ENCODE measurements around the gene NR1H3.

The NR1H3 gene

GRCh38 chr11:47278769-47279168 is 21.0 kb downstream of the NR1H3 start:
- Histone ChIP-seq H3K23ac (ENCODE audit: low read length) (no peak overlapping the region), H2BK5ac (ENCODE audit: low read depth, low read length, poor library complexity) (no peak overlapping the region), H3K79me2 (ENCODE audit: control insufficient read depth, insufficient read depth, low read length, poor library complexity) (no peaks in the 10 kb centered on the region), H3K36me3 (ENCODE audit: control insufficient read depth in 1 of 2, insufficient read depth in 2 of 2, low read length in 2 of 2) (peaks cover 43 to 61% of the 10 kb centered on the region in 2 experiments), H3K79me1 (ENCODE audit: low read length) (no peaks in the 10 kb centered on the region), H2AFZ (ENCODE audit: insufficient read depth, low read length, poor library complexity) (no peak overlapping the region), H3K27ac (ENCODE audit: low read depth, low read length) (no peak overlapping the region), H3K4ac (ENCODE audit: low read depth, low read length) (no peak overlapping the region), H4K91ac (ENCODE audit: low read depth, low read length) (no peak overlapping the region), H3K14ac (ENCODE audit: low read length) (no peak overlapping the region), H3K9me3 (ENCODE audit: insufficient read depth, low read depth, low read length) (no peaks in the 10 kb centered on the region), H3K9ac (ENCODE audit: low read length) (no peak overlapping the region), H3K4me2 (ENCODE audit: low read length) (no peak overlapping the region), H3K4me3 (ENCODE audit: low read depth, low read length) (no peak overlapping the region), H2BK120ac (ENCODE audit: insufficient read depth, low read length, poor library complexity) (no peak overlapping the region), H4K8ac (ENCODE audit: low read depth, low read length) (no peak overlapping the region), H3K18ac (ENCODE audit: low read length) (no peak overlapping the region), H3K4me1 (ENCODE audit: control insufficient read depth in 1 of 2, insufficient read depth in 2 of 2, low read length in 2 of 2) (no peaks in the 10 kb centered on the region), H2AK5ac (ENCODE audit: low read length) (no peak overlapping the region), H3K27me3 (ENCODE audit: insufficient read depth, low read length) (no peaks in the 10 kb centered on the region), H4K12ac (ENCODE audit: low read depth, low read length) (no peak overlapping the region), H2BK12ac (ENCODE audit: low read length) (no peak overlapping the region)
- no CpG with 5 or more reads among the region's 4 CpGs for WGBS (ENCODE audit: extremely low coverage, insufficient coverage, insufficient read length)
- no peak for DNase-seq

- Histone ChIP-seq H3K36me3 (ENCODE audit: control insufficient read depth in 1 of 2, insufficient read depth in 2 of 2, low read length in 2 of 2) (peaks cover 47 to 67% of the 10 kb centered on the region in 2 experiments), H3K4ac (ENCODE audit: low read depth, low read length) (no peak overlapping the region), H4K91ac (ENCODE audit: low read depth, low read length) (no peak overlapping the region), H4K12ac (ENCODE audit: low read depth, low read length) (no peak overlapping the region), H2AK5ac (ENCODE audit: low read length) (no peak overlapping the region), H2BK120ac (ENCODE audit: insufficient read depth, low read length, poor library complexity) (no peak overlapping the region), H3K27ac (ENCODE audit: low read depth, low read length) (no peak overlapping the region), H3K27me3 (ENCODE audit: insufficient read depth, low read length) (no peaks in the 10 kb centered on the region), H2AFZ (ENCODE audit: insufficient read depth, low read length, poor library complexity) (no peak overlapping the region), H3K4me3 (ENCODE audit: low read depth, low read length) (no peak overlapping the region), H3K9ac (ENCODE audit: low read length) (no peak overlapping the region), H2BK12ac (ENCODE audit: low read length) (no peak overlapping the region), H3K9me3 (ENCODE audit: insufficient read depth, low read depth, low read length) (no peaks in the 10 kb centered on the region), H3K4me1 (ENCODE audit: control insufficient read depth in 1 of 2, insufficient read depth in 2 of 2, low read length in 2 of 2) (no peaks in the 10 kb centered on the region), H3K23ac (ENCODE audit: low read length) (no peak overlapping the region), H3K14ac (ENCODE audit: low read length) (no peak overlapping the region), H3K79me1 (ENCODE audit: low read length) (no peaks in the 10 kb centered on the region), H2BK5ac (ENCODE audit: low read depth, low read length, poor library complexity) (no peak overlapping the region), H3K18ac (ENCODE audit: low read length) (no peak overlapping the region), H3K79me2 (ENCODE audit: control insufficient read depth, insufficient read depth, low read length, poor library complexity) (no peaks in the 10 kb centered on the region), H3K4me2 (ENCODE audit: low read length) (no peak overlapping the region), H4K8ac (ENCODE audit: low read depth, low read length) (no peak overlapping the region)
- no peak for DNase-seq
Observed at GRCh38 chr11:47280099-47280498, 22.3 kb downstream of the NR1H3 start.

DNA sequence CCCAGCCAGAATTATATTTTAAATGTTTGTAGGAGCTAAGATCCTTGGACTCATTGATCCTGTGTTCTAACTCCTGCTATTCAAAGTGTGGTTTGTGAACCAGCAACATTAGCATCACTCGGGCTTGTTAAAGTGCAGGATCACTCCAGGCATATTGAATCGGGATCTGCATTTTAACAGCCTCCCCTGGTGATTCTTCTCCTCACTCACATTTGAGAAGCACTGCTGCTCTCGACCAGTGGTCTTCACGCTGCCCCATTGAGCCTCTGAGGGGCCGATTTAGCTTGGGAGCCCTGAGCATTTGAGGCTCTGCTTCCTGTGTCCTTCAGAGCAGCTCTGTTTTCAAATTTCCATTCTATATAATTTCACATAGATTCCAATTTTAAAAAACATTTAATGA is 23.1 kb downstream of the NR1H3 start:
- no peak overlapping the region for H3K14ac ChIP-seq (ENCODE audit: low read length)

DNA sequence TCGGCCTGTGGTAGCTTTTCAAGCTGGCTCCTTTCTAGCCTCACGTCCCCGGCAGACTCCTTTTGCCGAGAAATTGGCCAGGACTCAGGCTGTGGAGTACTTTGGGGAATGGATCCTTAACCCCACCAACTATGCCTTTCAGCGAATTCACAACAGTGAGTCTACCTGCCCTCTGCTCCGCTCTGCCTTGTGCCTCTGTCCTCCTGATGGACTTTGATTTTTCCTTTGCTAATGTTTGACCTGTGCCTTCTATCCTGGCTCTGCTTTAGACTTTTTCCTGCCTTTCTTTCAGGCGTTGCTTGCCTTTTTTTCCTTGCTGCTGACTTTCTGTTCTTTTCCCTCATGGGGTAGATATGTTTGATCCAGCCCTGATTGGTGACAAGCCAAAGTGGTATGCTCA is 24.7 kb downstream of the NR1H3 start:
- Histone ChIP-seq H3K14ac (ENCODE audit: low read length) (no peak overlapping the region), H3K18ac (ENCODE audit: low read length) (no peak overlapping the region), H3K27me3 (ENCODE audit: insufficient read depth, low read length) (no peaks in the 10 kb centered on the region), H3K9me3 (ENCODE audit: insufficient read depth, low read depth, low read length) (no peaks in the 10 kb centered on the region), H3K4me1 (ENCODE audit: control insufficient read depth in 1 of 2, insufficient read depth in 2 of 2, low read length in 2 of 2) (no peaks in the 10 kb centered on the region), H2AFZ (ENCODE audit: insufficient read depth, low read length, poor library complexity) (no peak overlapping the region), H4K8ac (ENCODE audit: low read depth, low read length) (no peak overlapping the region), H3K27ac (ENCODE audit: low read depth, low read length) (no peak overlapping the region), H3K4ac (ENCODE audit: low read depth, low read length) (no peak overlapping the region), H2AK5ac (ENCODE audit: low read length) (no peak overlapping the region), H2BK120ac (ENCODE audit: insufficient read depth, low read length, poor library complexity) (no peak overlapping the region), H3K23ac (ENCODE audit: low read length) (no peak overlapping the region), H3K4me2 (ENCODE audit: low read length) (no peak overlapping the region), H3K9ac (ENCODE audit: low read length) (no peak overlapping the region), H3K4me3 (ENCODE audit: low read depth, low read length) (no peak overlapping the region), H3K79me1 (ENCODE audit: low read length) (no peaks in the 10 kb centered on the region), H2BK12ac (ENCODE audit: low read length) (no peak overlapping the region), H4K12ac (ENCODE audit: low read depth, low read length) (no peak overlapping the region), H3K79me2 (ENCODE audit: control insufficient read depth, insufficient read depth, low read length, poor library complexity) (no peaks in the 10 kb centered on the region), H4K91ac (ENCODE audit: low read depth, low read length) (no peak overlapping the region), H3K36me3 (ENCODE audit: control insufficient read depth in 1 of 2, insufficient read depth in 2 of 2, low read length in 2 of 2) (peaks cover 51 to 67% of the 10 kb centered on the region in 2 experiments), H2BK5ac (ENCODE audit: low read depth, low read length, poor library complexity) (no peak overlapping the region)
- DNase-seq, result no peak
- WGBS (ENCODE audit: extremely low coverage, insufficient coverage, insufficient read length), result no CpG with 5 or more reads among the region's 7 CpGs

More for the DNA sequence above, 23.1 kb downstream of the NR1H3 start:
- H3K18ac ChIP-seq (ENCODE audit: low read length), result no peak overlapping the region
- WGBS (ENCODE audit: extremely low coverage, insufficient coverage, insufficient read length), result no CpG with 5 or more reads among the region's 5 CpGs
- DNase-seq, result no peak
- H2BK120ac ChIP-seq (ENCODE audit: insufficient read depth, low read length, poor library complexity), result no peak overlapping the region
- no peak overlapping the region for H2AFZ ChIP-seq (ENCODE audit: insufficient read depth, low read length, poor library complexity)
- no peak overlapping the region for H2AK5ac ChIP-seq (ENCODE audit: low read length)
- no peak overlapping the region for H3K9ac ChIP-seq (ENCODE audit: low read length)
- H3K4me3 ChIP-seq (ENCODE audit: low read depth, low read length), result no peak overlapping the region
- H4K12ac ChIP-seq (ENCODE audit: low read depth, low read length), result no peak overlapping the region
- no peaks in the 10 kb centered on the region for H3K4me1 ChIP-seq (ENCODE audit: control insufficient read depth in 1 of 2, insufficient read depth in 2 of 2, low read length in 2 of 2)
- no peaks in the 10 kb centered on the region for H3K79me1 ChIP-seq (ENCODE audit: low read length)
- H3K9me3 ChIP-seq (ENCODE audit: insufficient read depth, low read depth, low read length), result no peaks in the 10 kb centered on the region
- H3K79me2 ChIP-seq (ENCODE audit: control insufficient read depth, insufficient read depth, low read length, poor library complexity), result no peaks in the 10 kb centered on the region
- H3K27me3 ChIP-seq (ENCODE audit: insufficient read depth, low read length), result no peaks in the 10 kb centered on the region
- H2BK5ac ChIP-seq (ENCODE audit: low read depth, low read length, poor library complexity), result no peak overlapping the region
- H3K36me3 ChIP-seq (ENCODE audit: control insufficient read depth in 1 of 2, insufficient read depth in 2 of 2, low read length in 2 of 2), result peaks cover 45 to 66% of the 10 kb centered on the region in 2 experiments
- H3K27ac ChIP-seq (ENCODE audit: low read depth, low read length), result no peak overlapping the region
- no peak overlapping the region for H3K4ac ChIP-seq (ENCODE audit: low read depth, low read length)
- no peak overlapping the region for H4K8ac ChIP-seq (ENCODE audit: low read depth, low read length)
- H3K23ac ChIP-seq (ENCODE audit: low read length), result no peak overlapping the region
- H4K91ac ChIP-seq (ENCODE audit: low read depth, low read length), result no peak overlapping the region
- H3K4me2 ChIP-seq (ENCODE audit: low read length), result no peak overlapping the region
- no peak overlapping the region for H2BK12ac ChIP-seq (ENCODE audit: low read length)

Measured in trophoblast cell (in vitro differentiated cells and primary cell).